Gastrocnemius medialis (tissue), 4 donors: Measurements from ENCODE around the gene SERINC1.

Experiments used
- CTCF ChIP-seq, 5 experiments: fragments of 450-650 bp in 3 of 5; fragments of 200-600 bp in 2 of 5; sonication (generic) in 2 of 5; IDR thresholded peaks in 4 of 5; conservative IDR thresholded peaks in 1 of 5; 1 replicate in 4 of 5; 2 replicates in 1 of 5; pipeline ENCODE4 v1.5.1; 2016 to 2019; ENCODE audit warnings: antibody characterized with exemption in 5 of 5, mild to moderate bottlenecking in 3 of 5, moderate library complexity in 3 of 5
- POLR2A ChIP-seq, 2 donors: fragments of 450-650 bp; IDR thresholded peaks; one replicate each; pipeline ENCODE4 v1.6.1; 2017; ENCODE audit warnings: antibody characterized with exemption in 2 of 2, mild to moderate bottlenecking in 2 of 2, moderate library complexity in 2 of 2

- TF ChIP-seq CTCF (IDR thresholded peaks at IDR 0.05 in 4 of 5, conservative IDR thresholded peaks at IDR 0.05 in 1 of 5) = no peak
- TF ChIP-seq POLR2A (IDR thresholded peaks at IDR 0.05) = no peak
These were observed 12.4 kb downstream of the SERINC1 start for GRCh38 chr6:122459240-122459639.
